Spleen (tissue), 11 donors: ENCODE results near the gene HOXB6. TPM values are rescaled to one million over a fixed set of nuclear protein-coding genes. Genes with fewer than 3 reads are reported as not detected.

ENCODE experiments used
- DNase-seq: peaks from one replicate; pipeline ENCODE4 v3.0.0-alpha.2; 2020
- H3K27ac ChIP-seq, 8 donors: fragments of 200-600 bp; sonication (generic) in 7 of 8; 1 replicate in 4 of 8; 2 replicates in 4 of 8; pipeline versions ENCODE4 v1.5.0 to v1.8.0; 2016 to 2021; ENCODE audit warnings: inconsistent platforms in 4 of 8, mild to moderate bottlenecking in 4 of 8, moderate library complexity in 1 of 8
- H3K27me3 ChIP-seq, 7 donors: fragments of 200-600 bp; sonication (generic) in 6 of 7; replicated peaks in 1 of 7; 1 replicate in 4 of 7; 2 replicates in 3 of 7; pipeline versions ENCODE4 v1.5.0 to v1.8.0; 2016 to 2021; ENCODE audit warnings: inconsistent platforms in 3 of 7, mild to moderate bottlenecking in 1 of 7
- H3K36me3 ChIP-seq, 6 donors: fragments of 200-600 bp; sonication (generic) in 5 of 6; 1 replicate in 4 of 6; 2 replicates in 2 of 6; pipeline versions ENCODE4 v1.5.0 to v1.8.0; 2016 to 2021; ENCODE audit warnings: inconsistent platforms in 2 of 6
- H3K4me1 ChIP-seq, 6 donors: fragments of 200-600 bp; sonication (generic) in 5 of 6; 1 replicate in 3 of 6; 2 replicates in 3 of 6; pipeline versions ENCODE4 v1.5.0 to v1.8.0; 2016 to 2021; ENCODE audit warnings: inconsistent platforms in 3 of 6
- H3K4me3 ChIP-seq, 8 donors: fragments of 200-600 bp; sonication (generic) in 7 of 8; 1 replicate in 4 of 8; 2 replicates in 4 of 8; pipeline versions ENCODE4 v1.5.0 to v1.8.0; 2016 to 2021; ENCODE audit warnings: inconsistent platforms in 4 of 8, mild to moderate bottlenecking in 4 of 8, moderate library complexity in 2 of 8
- H3K9me3 ChIP-seq, 8 donors: fragments of 200-600 bp; sonication (generic) in 7 of 8; 1 replicate in 4 of 8; 2 replicates in 4 of 8; pipeline versions ENCODE4 v1.5.0 to v1.8.0; 2016 to 2021; ENCODE audit warnings: inconsistent platforms in 4 of 8
- POLR2A ChIP-seq, 3 donors: fragments of 450-650 bp; IDR thresholded peaks; one replicate each; pipeline ENCODE4 v1.5.1; 2017; ENCODE audit warnings: antibody characterized with exemption in 3 of 3, mild to moderate bottlenecking in 1 of 3
- POLR2AphosphoS5 ChIP-seq, 3 donors: sonication (generic); formaldehyde crosslinking; IDR thresholded peaks; one replicate each; pipeline ENCODE4 v1.5.1; 2017; ENCODE audit warnings: antibody characterized with exemption in 3 of 3
- WGBS, 5 donors: extraction: QIAGEN DNeasy Blood & Tissue Kit in 3 of 5; methylation state at CpG; one replicate each; pipeline versions ENCODE4 v1.1.5 to v1.1.7; 2013 to 2018; 5-methylcytosine and 5-hydroxymethylcytosine counted together
- intact Hi-C: fragments of 100-400 bp; cut with DNase I; formaldehyde crosslinking; loops from one replicate; pipeline ENCODE4 v1.15.0; 2023; ENCODE audit warnings: low total_unique reads
- polyA plus RNA-seq, 3 donors: library from polyadenylated mRNA; stranded (reverse); fragments of 200-250 nt; gene quantifications; one replicate each; pipeline ENCODE4 v1.2.1, GENCODE V29; 2013
- total RNA-seq, 7 donors: library from RNA; depleted of rRNA in 3 of 7; stranded (reverse); fragments of >200 nt in 3 of 7; fragmentation: NEBNext Ultra II Directional in 4 of 7; extraction: Animal tissue kit (Norgen Biotek cat#: 25700) in 4 of 7; gene quantifications; one replicate each; pipeline versions ENCODE4 v1.1.0 to v1.2.1, GENCODE V29; 2016 to 2021
- TF ChIP-seq, protein P1 (sequence below), 11 experiments: fragments of 200-600 bp in 7 of 11; fragments of 450-650 bp in 4 of 11; sonication (generic) in 4 of 11; IDR thresholded peaks in 8 of 11; conservative IDR thresholded peaks in 3 of 11; 1 replicate in 7 of 11; 2 replicates in 4 of 11; pipeline versions ENCODE4 v1.4.0 to v1.8.0; 2016 to 2021; ENCODE audit warnings: antibody characterized with exemption in 11 of 11, inconsistent platforms in 4 of 11, mild to moderate bottlenecking in 1 of 11
- donor health status: healthy with polysubstance abuse.
- donor health status: DM: no; HTN: no; CAD: no; lungs with moderate emphysema.
- donor health status: DM: no; HTN: no; CAD: no.
- donor health status: Bipolar disorder and iron deficiency.
- donor health status: healthy.
- donor health status: DM: no; HTN: no; CAD: no.
- donor health status: DM: yes; HTN: yes; CAD: no.

Gene HOXB6
- total and polyA plus RNA-seq, 10 donors: 1.2 to 4.5 (median 2.9) TPM

DNA sequence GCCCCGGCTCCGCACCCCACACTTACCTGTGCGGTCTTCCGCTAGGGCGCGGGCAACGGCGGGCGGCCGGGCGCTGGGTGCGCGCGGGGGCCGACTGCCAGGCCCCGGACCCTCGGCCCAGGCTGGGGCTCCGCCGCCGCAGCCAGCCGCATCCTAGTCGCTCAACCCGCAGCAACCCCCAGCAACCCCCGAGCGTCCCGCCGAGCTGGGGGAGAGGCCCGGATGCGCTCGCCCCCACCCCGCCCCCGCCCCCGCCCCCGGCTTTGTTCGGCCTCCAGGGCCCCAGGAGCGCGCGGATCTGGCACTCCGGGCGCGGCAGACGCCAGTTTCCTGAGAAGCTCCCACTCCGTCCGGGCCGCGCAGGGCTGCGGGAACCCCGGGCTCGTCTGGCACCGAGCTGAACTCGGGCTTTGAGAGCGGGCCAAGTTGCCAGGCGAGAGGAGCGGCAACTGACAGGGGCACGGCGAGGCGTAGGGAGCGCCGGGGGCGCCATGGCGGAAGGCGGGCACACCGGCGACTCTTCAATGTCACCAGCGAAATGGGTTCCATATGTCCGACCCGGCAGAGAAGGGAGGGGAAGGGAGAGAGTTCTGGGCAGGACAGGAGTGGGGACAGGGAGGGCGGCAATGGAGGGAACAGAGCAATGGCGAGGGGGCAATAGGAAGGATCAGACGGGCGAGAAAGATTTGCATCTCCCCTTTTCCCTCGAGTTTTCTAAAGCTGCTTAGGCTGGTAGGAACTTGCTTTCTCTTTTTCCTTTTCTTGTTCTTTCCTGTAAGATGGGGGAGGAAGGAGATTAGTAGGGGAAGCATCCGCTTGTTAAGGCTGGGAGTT lies 40.4 kb downstream of the HOXB6 start:
- WGBS, 5 donors: 29 to 41% (median 31%) methylated on average over 31 to 73 of the region's 73 CpGs
- Histone ChIP-seq H3K4me1 (peaks cover 0 to 81% (median 15%) of the 10 kb centered on the region in 6 donors), H3K4me3 (peak overlapping the region in 6 of 8 donors; percentile 20 to 59 (median 24)), H3K27me3 (peaks cover 0 to 78% (median 18%) of the 10 kb centered on the region in 7 donors), H3K27ac (peak overlapping the region in 7 of 8 donors; percentile 55 to 89 (median 70)), H3K36me3 (no peaks in the 10 kb centered on the region), H3K9me3 (no peaks in the 10 kb centered on the region)
- intact Hi-C loops: no loop called here
- TF ChIP-seq, protein P1, sequence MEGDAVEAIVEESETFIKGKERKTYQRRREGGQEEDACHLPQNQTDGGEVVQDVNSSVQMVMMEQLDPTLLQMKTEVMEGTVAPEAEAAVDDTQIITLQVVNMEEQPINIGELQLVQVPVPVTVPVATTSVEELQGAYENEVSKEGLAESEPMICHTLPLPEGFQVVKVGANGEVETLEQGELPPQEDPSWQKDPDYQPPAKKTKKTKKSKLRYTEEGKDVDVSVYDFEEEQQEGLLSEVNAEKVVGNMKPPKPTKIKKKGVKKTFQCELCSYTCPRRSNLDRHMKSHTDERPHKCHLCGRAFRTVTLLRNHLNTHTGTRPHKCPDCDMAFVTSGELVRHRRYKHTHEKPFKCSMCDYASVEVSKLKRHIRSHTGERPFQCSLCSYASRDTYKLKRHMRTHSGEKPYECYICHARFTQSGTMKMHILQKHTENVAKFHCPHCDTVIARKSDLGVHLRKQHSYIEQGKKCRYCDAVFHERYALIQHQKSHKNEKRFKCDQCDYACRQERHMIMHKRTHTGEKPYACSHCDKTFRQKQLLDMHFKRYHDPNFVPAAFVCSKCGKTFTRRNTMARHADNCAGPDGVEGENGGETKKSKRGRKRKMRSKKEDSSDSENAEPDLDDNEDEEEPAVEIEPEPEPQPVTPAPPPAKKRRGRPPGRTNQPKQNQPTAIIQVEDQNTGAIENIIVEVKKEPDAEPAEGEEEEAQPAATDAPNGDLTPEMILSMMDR (IDR thresholded peaks at IDR 0.05 in 8 of 11, conservative IDR thresholded peaks at IDR 0.05 in 3 of 11): no peak
- TF ChIP-seq POLR2AphosphoS5 (IDR thresholded peaks at IDR 0.05): peak in 2 of 3 donors; percentile 58 to 72
- TF ChIP-seq POLR2A (IDR thresholded peaks at IDR 0.05): no peak
- DNase-seq: no peak

DNA sequence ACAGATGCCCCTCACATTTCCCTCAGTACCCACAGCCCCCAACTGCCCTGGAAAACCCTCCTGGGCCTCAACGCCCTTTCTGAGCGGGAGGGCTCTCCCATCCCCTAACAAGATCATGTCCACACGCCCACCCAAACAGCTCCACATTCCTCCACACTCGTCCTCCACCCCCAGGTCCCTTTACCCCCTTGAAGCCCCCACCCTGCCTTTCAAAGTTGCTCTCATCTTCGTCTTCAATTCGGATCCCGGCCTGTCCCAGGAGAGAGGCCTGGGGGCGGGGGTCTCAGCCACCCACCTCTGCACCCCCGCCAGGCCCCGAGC lies 41.0 kb downstream of the HOXB6 start:
- WGBS, 5 donors: 63 to 84% (median 71%) methylated on average over 10 of the region's 10 CpGs
- Histone ChIP-seq H3K4me1 (peaks cover 0 to 76% (median 12%) of the 10 kb centered on the region in 6 donors), H3K9me3 (no peaks in the 10 kb centered on the region), H3K36me3 (no peaks in the 10 kb centered on the region), H3K27me3 (peaks cover 0 to 72% (median 18%) of the 10 kb centered on the region in 7 donors), H3K4me3 (peak overlapping the region in 5 of 8 donors; percentile 20 to 59 (median 26)), H3K27ac (peak overlapping the region in 7 of 8 donors; percentile 55 to 89 (median 70))
- no peak for DNase-seq
- no peak for TF ChIP-seq POLR2A (IDR thresholded peaks at IDR 0.05)
- TF ChIP-seq, protein P1 (IDR thresholded peaks at IDR 0.05 in 8 of 11, conservative IDR thresholded peaks at IDR 0.05 in 3 of 11): no peak
- TF ChIP-seq POLR2AphosphoS5 (IDR thresholded peaks at IDR 0.05): no peak
- intact Hi-C loops: no loop called here

DNA sequence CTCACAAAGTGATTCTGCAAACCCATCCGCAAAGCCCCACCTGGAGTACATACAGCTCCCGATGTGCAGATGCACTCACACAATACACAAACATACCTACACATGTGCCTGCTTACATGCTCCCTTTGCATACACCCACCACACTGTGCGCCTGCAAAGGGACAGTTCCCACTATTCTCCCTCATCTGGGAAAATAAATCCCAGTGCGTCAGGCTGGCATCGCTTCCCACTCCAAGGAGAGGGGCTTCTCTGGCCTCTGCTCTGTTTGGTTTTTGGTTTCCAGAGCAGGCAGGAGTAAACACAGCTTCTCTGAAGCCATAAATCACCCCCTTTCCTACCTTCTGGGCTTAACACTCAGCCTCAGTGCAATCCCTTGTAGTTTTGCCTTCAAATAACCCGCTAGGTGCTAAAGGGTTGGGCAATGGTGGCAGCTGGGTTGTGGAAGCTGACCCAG lies 41.4 kb downstream of the HOXB6 start:
- peaks cover 0 to 69% (median 14%) of the 10 kb centered on the region in 7 donors for H3K27me3 ChIP-seq
- 74 to 93% (median 86%) methylated on average over 6 of the region's 6 CpGs for WGBS, 5 donors
- peak overlapping the region in 4 of 8 donors; percentile 20 to 59 (median 34) for H3K4me3 ChIP-seq
- DNase-seq: no peak
- peaks cover 0 to 73% (median 11%) of the 10 kb centered on the region in 6 donors for H3K4me1 ChIP-seq
- intact Hi-C loops: no loop called here
- no peaks in the 10 kb centered on the region for H3K9me3 ChIP-seq
- peak overlapping the region in 7 of 8 donors; percentile 55 to 89 (median 70) for H3K27ac ChIP-seq
- H3K36me3 ChIP-seq: no peaks in the 10 kb centered on the region
- TF ChIP-seq, protein P1 (IDR thresholded peaks at IDR 0.05 in 8 of 11, conservative IDR thresholded peaks at IDR 0.05 in 3 of 11): no peak
- TF ChIP-seq POLR2AphosphoS5 (IDR thresholded peaks at IDR 0.05) (no peak), POLR2A (IDR thresholded peaks at IDR 0.05) (no peak)

DNA sequence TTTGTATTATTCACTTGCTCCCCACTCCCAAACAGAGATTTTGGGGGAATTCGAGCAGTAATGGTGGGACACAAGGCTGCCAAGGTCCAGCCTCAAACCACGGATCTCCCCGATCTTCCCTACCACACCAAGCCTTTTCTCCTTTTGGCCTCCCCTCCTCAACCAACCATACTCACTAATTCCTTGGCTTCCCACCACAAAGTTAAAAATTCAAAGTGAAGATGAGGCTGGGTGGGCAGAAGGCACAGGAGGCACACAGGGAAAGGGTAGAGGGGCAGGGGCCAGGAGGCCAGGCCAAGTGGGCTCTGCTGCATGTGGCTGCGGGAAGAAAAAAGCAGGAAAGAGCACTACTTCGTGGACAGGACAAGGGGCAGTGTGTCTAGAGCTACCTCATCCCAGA lies 41.9 kb downstream of the HOXB6 start:
- DNase-seq: no peak
- 78 to 88% (median 84%) methylated on average over 5 of the region's 5 CpGs for WGBS, 5 donors
- no peaks in the 10 kb centered on the region for H3K36me3 ChIP-seq
- peaks cover 0 to 73% (median 10%) of the 10 kb centered on the region in 6 donors for H3K4me1 ChIP-seq
- H3K4me3 ChIP-seq: peak overlapping the region in 3 of 8 donors; percentile 26 to 59 (median 42)
- peaks cover 0 to 69% (median 9%) of the 10 kb centered on the region in 7 donors for H3K27me3 ChIP-seq
- TF ChIP-seq POLR2AphosphoS5 (IDR thresholded peaks at IDR 0.05) (no peak), POLR2A (IDR thresholded peaks at IDR 0.05) (no peak)
- TF ChIP-seq, protein P1 (IDR thresholded peaks at IDR 0.05 in 8 of 11, conservative IDR thresholded peaks at IDR 0.05 in 3 of 11): no peak
- peak overlapping the region in 7 of 8 donors; percentile 25 to 89 (median 68) for H3K27ac ChIP-seq
- intact Hi-C loops: no loop called here
- H3K9me3 ChIP-seq: no peaks in the 10 kb centered on the region
